PC-3 (cell line): ENCODE results near the gene SGO2.

Experiments used
- EZH2 ChIP-seq: fragments of 300-600 bp; sonication (generic); IDR thresholded peaks from one replicate; pipeline ENCODE4 v1.6.1; 2017; ENCODE audit warnings: antibody characterized with exemption, mild to moderate bottlenecking, low read length; ENCODE audit not compliant: unreplicated experiment
- TF ChIP-seq, protein P1 (sequence below): fragments of 300-600 bp; sonication (generic); conservative IDR thresholded peaks from 2 replicates; pipeline ENCODE4 v1.5.1; 2017; ENCODE audit warnings: antibody characterized with exemption, low read depth, mild to moderate bottlenecking, low read length

DNA sequence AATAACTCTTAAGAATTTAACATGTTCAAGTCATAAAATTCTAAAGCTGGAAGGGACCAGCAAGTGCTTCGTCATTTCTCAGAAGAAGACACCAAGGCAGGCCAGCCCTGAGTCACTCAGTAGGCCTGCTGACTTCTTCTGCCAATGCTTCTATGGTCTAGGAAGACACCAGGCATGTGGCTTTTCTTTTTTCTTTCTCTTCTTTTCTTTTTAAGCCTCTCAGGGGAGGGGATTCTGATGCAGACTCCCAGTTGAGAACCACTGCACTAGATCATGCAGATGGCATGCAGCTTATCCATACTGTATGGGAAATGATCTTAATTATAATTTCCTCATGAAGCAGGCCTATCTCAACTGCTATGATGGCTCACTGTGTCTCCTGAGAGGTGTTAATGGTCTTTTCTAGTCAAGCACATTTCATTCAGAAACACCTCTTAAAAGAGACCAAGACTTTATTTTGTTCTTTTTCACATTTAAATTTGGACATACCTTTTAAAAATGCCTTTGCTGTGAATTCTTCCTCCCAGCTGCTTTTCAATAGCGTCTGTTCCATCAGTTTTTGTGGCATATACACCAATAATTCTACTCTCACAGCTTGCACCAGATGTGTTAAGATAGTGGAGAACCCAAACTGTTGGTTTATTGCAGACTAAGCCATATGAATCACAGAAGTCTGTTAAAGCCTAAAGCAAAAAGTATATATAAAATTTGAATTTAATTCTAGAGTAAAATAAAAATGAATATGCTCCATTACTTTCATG is 27.4 kb upstream of the SGO2 start:
- TF ChIP-seq, protein P1, sequence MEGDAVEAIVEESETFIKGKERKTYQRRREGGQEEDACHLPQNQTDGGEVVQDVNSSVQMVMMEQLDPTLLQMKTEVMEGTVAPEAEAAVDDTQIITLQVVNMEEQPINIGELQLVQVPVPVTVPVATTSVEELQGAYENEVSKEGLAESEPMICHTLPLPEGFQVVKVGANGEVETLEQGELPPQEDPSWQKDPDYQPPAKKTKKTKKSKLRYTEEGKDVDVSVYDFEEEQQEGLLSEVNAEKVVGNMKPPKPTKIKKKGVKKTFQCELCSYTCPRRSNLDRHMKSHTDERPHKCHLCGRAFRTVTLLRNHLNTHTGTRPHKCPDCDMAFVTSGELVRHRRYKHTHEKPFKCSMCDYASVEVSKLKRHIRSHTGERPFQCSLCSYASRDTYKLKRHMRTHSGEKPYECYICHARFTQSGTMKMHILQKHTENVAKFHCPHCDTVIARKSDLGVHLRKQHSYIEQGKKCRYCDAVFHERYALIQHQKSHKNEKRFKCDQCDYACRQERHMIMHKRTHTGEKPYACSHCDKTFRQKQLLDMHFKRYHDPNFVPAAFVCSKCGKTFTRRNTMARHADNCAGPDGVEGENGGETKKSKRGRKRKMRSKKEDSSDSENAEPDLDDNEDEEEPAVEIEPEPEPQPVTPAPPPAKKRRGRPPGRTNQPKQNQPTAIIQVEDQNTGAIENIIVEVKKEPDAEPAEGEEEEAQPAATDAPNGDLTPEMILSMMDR, result no peak
- no peak for TF ChIP-seq EZH2
